HEK293 (cell line): ENCODE measurements around the gene FZD7.

Experiments used
- GLI2 ChIP-seq: fragments of 450-650 bp; formaldehyde crosslinking; IDR thresholded peaks from 2 replicates; pipeline ENCODE4; 2017; ENCODE audit warnings: missing biosample characterization, missing genetic modification characterization, low read depth, borderline replicate concordance
- GLIS1 ChIP-seq: fragments of 450-650 bp; formaldehyde crosslinking; IDR thresholded peaks from 2 replicates; pipeline ENCODE4 v1.5.1; 2016; ENCODE audit warnings: missing biosample characterization, missing genetic modification characterization
- KLF7 ChIP-seq: fragments of 450-650 bp; formaldehyde crosslinking; IDR thresholded peaks from 2 replicates; pipeline ENCODE4 v1.5.1; 2016; ENCODE audit warnings: missing biosample characterization, missing genetic modification characterization, borderline replicate concordance
- PATZ1 ChIP-seq: fragments of 450-650 bp; formaldehyde crosslinking; IDR thresholded peaks from 2 replicates; pipeline ENCODE4 v1.5.1; 2016; ENCODE audit warnings: missing biosample characterization, missing genetic modification characterization
- PRDM10 ChIP-seq: fragments of 450-650 bp; formaldehyde crosslinking; IDR thresholded peaks from 2 replicates; pipeline ENCODE4 v1.5.1; 2016; ENCODE audit warnings: missing biosample characterization, missing genetic modification characterization
- TSHZ1 ChIP-seq: fragments of 450-650 bp; formaldehyde crosslinking; IDR thresholded peaks from 2 replicates; pipeline ENCODE4 v1.5.1; 2016; ENCODE audit warnings: missing biosample characterization, missing genetic modification characterization, borderline replicate concordance
- ZBTB17 ChIP-seq: fragments of 450-650 bp; formaldehyde crosslinking; IDR thresholded peaks from 2 replicates; pipeline ENCODE4 v1.5.1; 2016; ENCODE audit warnings: missing biosample characterization, missing genetic modification characterization
- ZBTB44 ChIP-seq: fragments of 450-650 bp; IDR thresholded peaks from 2 replicates; pipeline ENCODE4 v1.5.1; 2018; ENCODE audit warnings: missing biosample characterization, mild to moderate bottlenecking, missing genetic modification characterization
- ZIC2 ChIP-seq: fragments of 450-650 bp; formaldehyde crosslinking; IDR thresholded peaks from 2 replicates; pipeline ENCODE4 v1.5.1; 2016; ENCODE audit warnings: missing biosample characterization, missing genetic modification characterization
- ZNF211 ChIP-seq: fragments of 450-650 bp; formaldehyde crosslinking; IDR thresholded peaks from 2 replicates; pipeline ENCODE4 v1.5.1; 2016; ENCODE audit warnings: low read depth, missing biosample characterization, missing genetic modification characterization
- ZNF214 ChIP-seq: fragments of 450-650 bp; formaldehyde crosslinking; IDR thresholded peaks from 2 replicates; pipeline ENCODE4 v1.5.1; 2017; ENCODE audit warnings: missing biosample characterization, mild to moderate bottlenecking, missing genetic modification characterization, borderline replicate concordance
- ZNF223 ChIP-seq: fragments of 450-650 bp; formaldehyde crosslinking; IDR thresholded peaks from 2 replicates; pipeline ENCODE4 v1.5.1; 2016; ENCODE audit warnings: missing biosample characterization, missing genetic modification characterization
- ZNF239 ChIP-seq: fragments of 450-650 bp; formaldehyde crosslinking; IDR thresholded peaks from 2 replicates; pipeline ENCODE4 v1.5.1; 2016; ENCODE audit warnings: missing biosample characterization, missing genetic modification characterization
- ZNF24 ChIP-seq: fragments of 450-650 bp; formaldehyde crosslinking; IDR thresholded peaks from 2 replicates; pipeline ENCODE4 v1.5.1; 2016; ENCODE audit warnings: missing biosample characterization, missing genetic modification characterization
- ZNF280C ChIP-seq: fragments of 450-650 bp; formaldehyde crosslinking; IDR thresholded peaks from 2 replicates; pipeline ENCODE4 v1.5.1; 2016; ENCODE audit warnings: missing biosample characterization, missing genetic modification characterization
- ZNF362 ChIP-seq: fragments of 450-650 bp; formaldehyde crosslinking; IDR thresholded peaks from 2 replicates; pipeline ENCODE4 v1.5.1; 2016; ENCODE audit warnings: missing biosample characterization, missing genetic modification characterization
- ZNF366 ChIP-seq: fragments of 450-650 bp; formaldehyde crosslinking; conservative IDR thresholded peaks from 2 replicates; pipeline ENCODE4 v1.5.1; 2016; ENCODE audit warnings: missing biosample characterization, missing genetic modification characterization
- ZNF37A ChIP-seq: fragments of 450-650 bp; IDR thresholded peaks from 2 replicates; pipeline ENCODE4 v1.5.1; 2018; ENCODE audit warnings: missing biosample characterization, missing genetic modification characterization
- ZNF514 ChIP-seq: fragments of 450-650 bp; formaldehyde crosslinking; IDR thresholded peaks from 2 replicates; pipeline ENCODE4 v1.5.1; 2016; ENCODE audit warnings: missing biosample characterization, missing genetic modification characterization
- ZNF530 ChIP-seq: fragments of 450-650 bp; formaldehyde crosslinking; IDR thresholded peaks from 2 replicates; pipeline ENCODE4 v1.5.1; 2016; ENCODE audit warnings: low read depth, missing biosample characterization, missing genetic modification characterization
- ZNF585B ChIP-seq: fragments of 450-650 bp; formaldehyde crosslinking; IDR thresholded peaks from 2 replicates; pipeline ENCODE4 v1.5.1; 2016; ENCODE audit warnings: missing biosample characterization, missing genetic modification characterization
- ZNF610 ChIP-seq: fragments of 450-650 bp; formaldehyde crosslinking; IDR thresholded peaks from 2 replicates; pipeline ENCODE4 v1.5.1; 2016; ENCODE audit warnings: missing biosample characterization, missing genetic modification characterization, borderline replicate concordance
- ZNF626 ChIP-seq: fragments of 450-650 bp; sonication (Bioruptor Pico); formaldehyde crosslinking; IDR thresholded peaks from 2 replicates; pipeline ENCODE4 v1.5.1; 2018; ENCODE audit warnings: missing biosample characterization, missing genetic modification characterization, inconsistent platforms
- ZNF76 ChIP-seq: fragments of 450-650 bp; formaldehyde crosslinking; IDR thresholded peaks from 2 replicates; pipeline ENCODE4; 2016; ENCODE audit warnings: low read depth, missing biosample characterization, missing genetic modification characterization, borderline replicate concordance
- ZNF792 ChIP-seq: fragments of 450-650 bp; formaldehyde crosslinking; IDR thresholded peaks from 2 replicates; pipeline ENCODE4 v1.5.1; 2016; ENCODE audit warnings: missing biosample characterization, missing genetic modification characterization

FZD7 gene

GRCh38 chr2:202036601-202037037 is 3.0 kb downstream of the FZD7 start (continued):
- no peak for TF ChIP-seq GLI2
- no peak for TF ChIP-seq ZNF37A (tag by site-specific recombination)
- TF ChIP-seq ZNF626 (tag by site-specific recombination), result no peak
- TF ChIP-seq TSHZ1 (tag by site-specific recombination), result no peak
- TF ChIP-seq ZNF362 (tag by site-specific recombination), result no peak
- peak; percentile 70; the same call in 1 of the 2 replicates for TF ChIP-seq ZBTB17
- TF ChIP-seq ZIC2 (tag by site-specific recombination), result peak; percentile 56; the same call in 1 of the 2 replicates
- TF ChIP-seq ZNF792 (tag by site-specific recombination), result no peak
- TF ChIP-seq ZNF239 (tag by site-specific recombination), result no peak
- TF ChIP-seq ZNF610 (tag by site-specific recombination), result no peak
- no peak for TF ChIP-seq ZNF211
- no peak; the same call in 1 of the 2 replicates for TF ChIP-seq ZNF366 (tag by site-specific recombination)
- no peak for TF ChIP-seq ZNF76 (tag by site-specific recombination)
- no peak for TF ChIP-seq ZNF514 (tag by site-specific recombination)
- TF ChIP-seq GLIS1, result peak; percentile 69
- no peak for TF ChIP-seq ZNF530
- peak; percentile 99 for TF ChIP-seq PRDM10 (tag by site-specific recombination)
- TF ChIP-seq ZNF214 (tag by site-specific recombination), result no peak
- no peak for TF ChIP-seq KLF7 (tag by site-specific recombination)
- no peak for TF ChIP-seq ZNF223 (tag by site-specific recombination)
- TF ChIP-seq ZNF585B, result no peak
- TF ChIP-seq ZNF280C (tag by site-specific recombination), result no peak
- TF ChIP-seq PATZ1, result 0 out of 2 replicates have a peak, but pooled peaks have one; percentile 21
- no peak for TF ChIP-seq ZNF24 (tag by site-specific recombination)
- no peak for TF ChIP-seq ZBTB44 (tag by site-specific recombination)
